GM12873 (cell line): ENCODE measurements around the gene PRKAG2.

ENCODE experiments used
- CTCF ChIP-seq: IDR thresholded peaks from 2 replicates; pipeline ENCODE4 v1.5.1; 2012; ENCODE audit warnings: low read depth, mild to moderate bottlenecking, moderate library complexity, low read length, control low read depth; ENCODE audit not compliant: insufficient read depth; ENCODE audit errors: missing control alignments

Gene PRKAG2

GRCh38 chr7:151796091-151796870, 80.6 kb downstream of the PRKAG2 start:
- no peak for TF ChIP-seq CTCF

GRCh38 chr7:151795168-151795811, 81.6 kb downstream of the PRKAG2 start:
- no peak for TF ChIP-seq CTCF

- TF ChIP-seq CTCF = no peak
These were observed 82.3 kb downstream of the PRKAG2 start for GRCh38 chr7:151794508-151795167.

DNA sequence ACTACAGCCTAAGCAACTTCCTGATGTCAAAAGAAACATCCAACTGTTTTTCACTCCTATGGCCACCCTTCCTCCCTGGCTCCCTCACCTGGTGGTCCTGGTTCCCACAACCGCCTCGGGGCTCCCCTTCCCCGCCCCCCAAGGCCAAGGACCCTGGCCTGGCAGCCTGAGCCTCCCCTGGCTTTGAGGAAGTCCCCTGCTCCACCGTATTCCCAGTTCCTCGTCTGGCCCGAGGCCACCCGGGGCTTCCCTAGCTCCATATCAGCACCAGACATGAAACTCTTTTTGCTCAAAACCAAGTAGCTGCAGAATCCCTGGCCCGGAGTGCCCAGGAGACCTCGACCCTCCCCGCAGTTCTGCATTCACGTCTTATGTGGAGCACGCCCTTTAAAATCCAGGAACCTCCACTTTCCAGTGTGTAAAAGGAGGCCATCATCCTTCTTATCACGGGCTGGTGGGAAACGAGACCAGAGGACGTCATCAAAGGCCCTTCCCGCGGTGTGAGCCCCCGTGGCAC, 82.9 kb downstream of the PRKAG2 start:
- no peak for TF ChIP-seq CTCF

DNA sequence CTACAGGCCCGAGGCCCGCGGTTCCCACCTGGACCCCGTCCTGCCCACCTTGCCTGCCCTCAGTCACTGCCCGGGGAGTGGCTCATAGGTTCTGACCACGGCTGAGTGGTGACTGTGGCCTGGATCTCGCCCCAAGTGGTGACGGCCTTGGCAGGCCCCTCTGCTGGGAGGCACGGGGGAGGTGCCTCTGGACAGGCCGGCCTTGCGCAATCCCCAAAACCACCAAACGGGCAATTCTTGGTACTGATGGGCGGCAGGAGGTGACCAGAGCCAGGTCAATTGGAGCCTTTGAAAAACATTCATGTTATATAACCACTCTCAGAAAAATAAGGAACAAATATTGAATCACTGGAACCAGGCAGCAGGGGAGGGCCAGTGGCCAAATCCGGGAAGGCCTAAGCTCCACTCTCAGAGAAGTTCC, 83.4 kb downstream of the PRKAG2 start:
- no peak for TF ChIP-seq CTCF

GRCh38 chr7:151792636-151793035, 84.3 kb downstream of the PRKAG2 start:
- no peak for TF ChIP-seq CTCF

DNA sequence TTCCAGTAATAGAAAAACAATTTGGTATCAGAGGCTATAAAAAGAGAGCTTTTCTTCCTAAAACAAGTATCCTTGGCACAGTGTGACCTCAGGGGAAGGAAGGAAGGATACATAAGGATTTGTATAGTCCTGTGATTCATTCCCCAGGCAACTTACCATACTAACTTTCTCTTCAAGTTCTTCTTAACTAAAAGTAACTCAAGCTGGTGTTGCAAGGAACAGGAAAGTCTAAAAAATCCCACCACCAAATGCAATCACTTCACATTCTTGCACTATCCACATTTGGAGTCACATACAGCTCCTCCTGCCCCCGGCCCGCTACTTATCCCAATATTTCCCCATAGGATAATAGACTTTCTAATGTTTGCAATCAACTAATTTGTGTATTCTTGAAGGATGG, 84.8 kb downstream of the PRKAG2 start:
- no peak for TF ChIP-seq CTCF
